ENCODE data around the gene TPCN1. TPM values are rescaled to one million over a fixed set of nuclear protein-coding genes. Genes with fewer than 3 reads are reported as not detected.

Gene TPCN1
- total and polyA plus RNA-seq, 2 of the 13 experiments (the other 11 are each of a cell fraction or from before 2014, with no cell fraction given) = 8.0 to 26.8 TPM

- TF ChIP-seq ZMYM3 (CRISPR knock-in tag; IDR thresholded peaks at IDR 0.05) = 0 out of 2 replicates have a peak, but pooled peaks have one; percentile 59
- no peak for TF ChIP-seq ZNF34 (CRISPR knock-in tag; IDR thresholded peaks at IDR 0.05; ENCODE audit: borderline replicate concordance)
- no peak for TF ChIP-seq NAIF1 (CRISPR knock-in tag; IDR thresholded peaks at IDR 0.05; ENCODE audit: borderline replicate concordance)
- TF ChIP-seq ZKSCAN8 (CRISPR knock-in tag; IDR thresholded peaks at IDR 0.05; ENCODE audit: borderline replicate concordance) = peak; percentile 100
- TF ChIP-seq PRDM10 (CRISPR knock-in tag; IDR thresholded peaks at IDR 0.05; ENCODE audit: low read depth) = peak; percentile 30; the same call in 1 of the 2 replicates
- no peak for TF ChIP-seq CBX1 (IDR thresholded peaks at IDR 0.05; ENCODE audit: low read depth)
- TF ChIP-seq ZMAT3 (CRISPR knock-in tag; conservative IDR thresholded peaks at IDR 0.05) = no peak
- no peak for TF ChIP-seq FIP1L1 (IDR thresholded peaks at IDR 0.05; ENCODE audit: borderline replicate concordance, insufficient read depth, low read depth, low read length)
- no peak for TF ChIP-seq MBD4 (IDR thresholded peaks at IDR 0.05; ENCODE audit: borderline replicate concordance, low read length)
- TF ChIP-seq TMF1 (CRISPR knock-in tag; IDR thresholded peaks at IDR 0.05; ENCODE audit: low read depth) = 0 out of 2 replicates have a peak, but pooled peaks have one; percentile 40
These were observed 112.9 kb downstream of the TPCN1 start (continued) for GRCh38 chr12:113333877-113334785.
